SH-SY5Y (cell line): ENCODE results near the gene VPS41.

Source experiments
- GATA2 ChIP-seq: IDR thresholded peaks from 2 replicates; pipeline ENCODE4 v1.6.1; 2011; ENCODE audit warnings: mild to moderate bottlenecking, low read depth, low read length
- GATA3 ChIP-seq: IDR thresholded peaks from 2 replicates; pipeline ENCODE4 v1.6.1; 2011; ENCODE audit warnings: low read depth, mild to moderate bottlenecking, low read length, moderate library complexity

- TF ChIP-seq GATA2 (no peak), GATA3 (no peak)
Observed at GRCh38 chr7:38757931-38758330, 151.1 kb downstream of the VPS41 start.
